Measurements from ENCODE around the gene SMIM1. TPM values are rescaled to one million over a fixed set of nuclear protein-coding genes. Genes with fewer than 3 reads are reported as not detected.

The SMIM1 gene
- total and polyA plus RNA-seq, 2 experiments from 2014 or later: 3.2 to 7.2 TPM

DNA sequence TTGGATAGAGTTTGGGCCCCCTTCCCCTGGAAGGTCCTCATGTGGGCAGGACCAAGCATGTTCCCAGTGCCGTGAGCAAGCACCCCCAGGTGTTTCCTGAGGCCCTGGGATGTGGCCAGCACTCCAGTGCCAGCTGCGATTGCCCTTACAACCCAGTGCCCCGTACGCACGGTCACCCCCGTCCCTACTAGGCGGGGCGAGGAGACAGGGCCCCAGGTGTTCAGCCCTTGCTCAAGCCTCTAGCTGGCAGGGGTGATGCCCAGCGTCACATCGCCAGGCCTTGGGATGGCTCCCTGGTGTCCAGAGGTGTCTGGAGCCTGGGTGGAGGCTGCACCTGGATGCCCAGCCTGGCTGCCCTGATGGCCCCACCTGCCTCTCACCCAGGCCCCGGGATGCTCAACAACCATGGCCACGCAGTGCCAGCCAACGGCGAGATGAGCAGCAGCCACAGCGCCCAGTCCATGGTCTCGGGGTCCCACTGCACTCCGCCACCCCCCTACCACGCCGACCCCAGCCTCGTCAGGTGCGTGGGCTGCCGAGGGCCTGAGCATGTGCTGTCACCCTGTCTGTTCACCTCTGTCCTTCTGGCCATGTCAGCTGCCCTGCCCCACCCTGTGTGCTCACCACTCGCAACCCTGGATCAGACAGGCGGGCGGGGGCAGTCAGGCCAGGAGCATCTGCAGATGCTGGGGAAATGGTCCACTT is 41.9 kb upstream of the SMIM1 start:
- no peaks in the 10 kb centered on the region for H3K9me2 ChIP-seq (ENCODE audit: insufficient read depth)
- no peak overlapping the region for H3K27ac Mint-ChIP-seq
- H4K20me1 ChIP-seq (replicated peaks; ENCODE audit: insufficient read depth): no peaks in the 10 kb centered on the region; the same call in 1 of the 2 replicates
- no peak overlapping the region for H3K27ac ChIP-seq (ENCODE audit: low read depth)
- DNase-seq (ENCODE audit: low spot score): no peak
- H3K9me3 Mint-ChIP-seq: 0 out of 3 replicates have a peak, but pooled peaks cover 2% of the 10 kb centered on the region
- no peak for TF ChIP-seq STAT1 (IDR thresholded peaks at IDR 0.05; ENCODE audit: unreplicated experiment)
- no peak for TF ChIP-seq JUNB (IDR thresholded peaks at IDR 0.05; ENCODE audit: unreplicated experiment)
- TF ChIP-seq POLR2AphosphoS5 (IDR thresholded peaks at IDR 0.05; ENCODE audit: low read depth): no peak
- no peak for TF ChIP-seq CREB1 (CRISPR knock-in tag; IDR thresholded peaks at IDR 0.05; ENCODE audit: low read depth)
- no peak for TF ChIP-seq EZH2 (IDR thresholded peaks at IDR 0.05; ENCODE audit: low read depth, unreplicated experiment)
- no peak for TF ChIP-seq ZNF331 (CRISPR knock-in tag; IDR thresholded peaks at IDR 0.05; ENCODE audit: low read depth)
- TF ChIP-seq, protein P1, sequence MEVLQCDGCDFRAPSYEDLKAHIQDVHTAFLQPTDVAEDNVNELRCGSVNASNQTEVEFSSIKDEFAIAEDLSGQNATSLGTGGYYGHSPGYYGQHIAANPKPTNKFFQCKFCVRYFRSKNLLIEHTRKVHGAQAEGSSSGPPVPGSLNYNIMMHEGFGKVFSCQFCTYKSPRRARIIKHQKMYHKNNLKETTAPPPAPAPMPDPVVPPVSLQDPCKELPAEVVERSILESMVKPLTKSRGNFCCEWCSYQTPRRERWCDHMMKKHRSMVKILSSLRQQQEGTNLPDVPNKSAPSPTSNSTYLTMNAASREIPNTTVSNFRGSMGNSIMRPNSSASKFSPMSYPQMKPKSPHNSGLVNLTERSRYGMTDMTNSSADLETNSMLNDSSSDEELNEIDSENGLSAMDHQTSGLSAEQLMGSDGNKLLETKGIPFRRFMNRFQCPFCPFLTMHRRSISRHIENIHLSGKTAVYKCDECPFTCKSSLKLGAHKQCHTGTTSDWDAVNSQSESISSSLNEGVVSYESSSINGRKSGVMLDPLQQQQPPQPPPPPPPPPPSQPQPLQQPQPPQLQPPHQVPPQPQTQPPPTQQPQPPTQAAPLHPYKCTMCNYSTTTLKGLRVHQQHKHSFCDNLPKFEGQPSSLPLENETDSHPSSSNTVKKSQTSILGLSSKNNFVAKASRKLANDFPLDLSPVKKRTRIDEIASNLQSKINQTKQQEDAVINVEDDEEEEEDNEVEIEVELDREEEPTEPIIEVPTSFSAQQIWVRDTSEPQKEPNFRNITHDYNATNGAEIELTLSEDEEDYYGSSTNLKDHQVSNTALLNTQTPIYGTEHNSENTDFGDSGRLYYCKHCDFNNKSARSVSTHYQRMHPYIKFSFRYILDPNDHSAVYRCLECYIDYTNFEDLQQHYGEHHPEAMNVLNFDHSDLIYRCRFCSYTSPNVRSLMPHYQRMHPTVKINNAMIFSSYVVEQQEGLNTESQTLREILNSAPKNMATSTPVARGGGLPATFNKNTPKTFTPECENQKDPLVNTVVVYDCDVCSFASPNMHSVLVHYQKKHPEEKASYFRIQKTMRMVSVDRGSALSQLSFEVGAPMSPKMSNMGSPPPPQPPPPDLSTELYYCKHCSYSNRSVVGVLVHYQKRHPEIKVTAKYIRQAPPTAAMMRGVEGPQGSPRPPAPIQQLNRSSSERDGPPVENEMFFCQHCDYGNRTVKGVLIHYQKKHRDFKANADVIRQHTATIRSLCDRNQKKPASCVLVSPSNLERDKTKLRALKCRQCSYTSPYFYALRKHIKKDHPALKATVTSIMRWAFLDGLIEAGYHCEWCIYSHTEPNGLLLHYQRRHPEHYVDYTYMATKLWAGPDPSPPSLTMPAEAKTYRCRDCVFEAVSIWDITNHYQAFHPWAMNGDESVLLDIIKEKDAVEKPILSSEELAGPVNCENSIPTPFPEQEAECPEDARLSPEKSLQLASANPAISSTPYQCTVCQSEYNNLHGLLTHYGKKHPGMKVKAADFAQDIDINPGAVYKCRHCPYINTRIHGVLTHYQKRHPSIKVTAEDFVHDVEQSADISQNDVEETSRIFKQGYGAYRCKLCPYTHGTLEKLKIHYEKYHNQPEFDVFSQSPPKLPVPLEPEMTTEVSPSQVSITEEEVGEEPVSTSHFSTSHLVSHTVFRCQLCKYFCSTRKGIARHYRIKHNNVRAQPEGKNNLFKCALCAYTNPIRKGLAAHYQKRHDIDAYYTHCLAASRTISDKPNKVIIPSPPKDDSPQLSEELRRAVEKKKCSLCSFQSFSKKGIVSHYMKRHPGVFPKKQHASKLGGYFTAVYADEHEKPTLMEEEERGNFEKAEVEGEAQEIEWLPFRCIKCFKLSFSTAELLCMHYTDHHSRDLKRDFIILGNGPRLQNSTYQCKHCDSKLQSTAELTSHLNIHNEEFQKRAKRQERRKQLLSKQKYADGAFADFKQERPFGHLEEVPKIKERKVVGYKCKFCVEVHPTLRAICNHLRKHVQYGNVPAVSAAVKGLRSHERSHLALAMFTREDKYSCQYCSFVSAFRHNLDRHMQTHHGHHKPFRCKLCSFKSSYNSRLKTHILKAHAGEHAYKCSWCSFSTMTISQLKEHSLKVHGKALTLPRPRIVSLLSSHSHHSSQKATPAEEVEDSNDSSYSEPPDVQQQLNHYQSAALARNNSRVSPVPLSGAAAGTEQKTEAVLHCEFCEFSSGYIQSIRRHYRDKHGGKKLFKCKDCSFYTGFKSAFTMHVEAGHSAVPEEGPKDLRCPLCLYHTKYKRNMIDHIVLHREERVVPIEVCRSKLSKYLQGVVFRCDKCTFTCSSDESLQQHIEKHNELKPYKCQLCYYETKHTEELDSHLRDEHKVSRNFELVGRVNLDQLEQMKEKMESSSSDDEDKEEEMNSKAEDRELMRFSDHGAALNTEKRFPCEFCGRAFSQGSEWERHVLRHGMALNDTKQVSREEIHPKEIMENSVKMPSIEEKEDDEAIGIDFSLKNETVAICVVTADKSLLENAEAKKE (CRISPR knock-in tag; IDR thresholded peaks at IDR 0.05): no peak
- TF ChIP-seq, protein P2, sequence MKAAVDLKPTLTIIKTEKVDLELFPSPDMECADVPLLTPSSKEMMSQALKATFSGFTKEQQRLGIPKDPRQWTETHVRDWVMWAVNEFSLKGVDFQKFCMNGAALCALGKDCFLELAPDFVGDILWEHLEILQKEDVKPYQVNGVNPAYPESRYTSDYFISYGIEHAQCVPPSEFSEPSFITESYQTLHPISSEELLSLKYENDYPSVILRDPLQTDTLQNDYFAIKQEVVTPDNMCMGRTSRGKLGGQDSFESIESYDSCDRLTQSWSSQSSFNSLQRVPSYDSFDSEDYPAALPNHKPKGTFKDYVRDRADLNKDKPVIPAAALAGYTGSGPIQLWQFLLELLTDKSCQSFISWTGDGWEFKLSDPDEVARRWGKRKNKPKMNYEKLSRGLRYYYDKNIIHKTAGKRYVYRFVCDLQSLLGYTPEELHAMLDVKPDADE (IDR thresholded peaks at IDR 0.05): no peak
- TF ChIP-seq NANOG (IDR thresholded peaks at IDR 0.05; ENCODE audit: borderline replicate concordance): no peak
- TF ChIP-seq, protein P3, sequence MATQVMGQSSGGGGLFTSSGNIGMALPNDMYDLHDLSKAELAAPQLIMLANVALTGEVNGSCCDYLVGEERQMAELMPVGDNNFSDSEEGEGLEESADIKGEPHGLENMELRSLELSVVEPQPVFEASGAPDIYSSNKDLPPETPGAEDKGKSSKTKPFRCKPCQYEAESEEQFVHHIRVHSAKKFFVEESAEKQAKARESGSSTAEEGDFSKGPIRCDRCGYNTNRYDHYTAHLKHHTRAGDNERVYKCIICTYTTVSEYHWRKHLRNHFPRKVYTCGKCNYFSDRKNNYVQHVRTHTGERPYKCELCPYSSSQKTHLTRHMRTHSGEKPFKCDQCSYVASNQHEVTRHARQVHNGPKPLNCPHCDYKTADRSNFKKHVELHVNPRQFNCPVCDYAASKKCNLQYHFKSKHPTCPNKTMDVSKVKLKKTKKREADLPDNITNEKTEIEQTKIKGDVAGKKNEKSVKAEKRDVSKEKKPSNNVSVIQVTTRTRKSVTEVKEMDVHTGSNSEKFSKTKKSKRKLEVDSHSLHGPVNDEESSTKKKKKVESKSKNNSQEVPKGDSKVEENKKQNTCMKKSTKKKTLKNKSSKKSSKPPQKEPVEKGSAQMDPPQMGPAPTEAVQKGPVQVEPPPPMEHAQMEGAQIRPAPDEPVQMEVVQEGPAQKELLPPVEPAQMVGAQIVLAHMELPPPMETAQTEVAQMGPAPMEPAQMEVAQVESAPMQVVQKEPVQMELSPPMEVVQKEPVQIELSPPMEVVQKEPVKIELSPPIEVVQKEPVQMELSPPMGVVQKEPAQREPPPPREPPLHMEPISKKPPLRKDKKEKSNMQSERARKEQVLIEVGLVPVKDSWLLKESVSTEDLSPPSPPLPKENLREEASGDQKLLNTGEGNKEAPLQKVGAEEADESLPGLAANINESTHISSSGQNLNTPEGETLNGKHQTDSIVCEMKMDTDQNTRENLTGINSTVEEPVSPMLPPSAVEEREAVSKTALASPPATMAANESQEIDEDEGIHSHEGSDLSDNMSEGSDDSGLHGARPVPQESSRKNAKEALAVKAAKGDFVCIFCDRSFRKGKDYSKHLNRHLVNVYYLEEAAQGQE (IDR thresholded peaks at IDR 0.05; ENCODE audit: unreplicated experiment): no peak
- TF ChIP-seq ZNF114 (CRISPR knock-in tag; IDR thresholded peaks at IDR 0.05): no peak
- TF ChIP-seq, protein P4, sequence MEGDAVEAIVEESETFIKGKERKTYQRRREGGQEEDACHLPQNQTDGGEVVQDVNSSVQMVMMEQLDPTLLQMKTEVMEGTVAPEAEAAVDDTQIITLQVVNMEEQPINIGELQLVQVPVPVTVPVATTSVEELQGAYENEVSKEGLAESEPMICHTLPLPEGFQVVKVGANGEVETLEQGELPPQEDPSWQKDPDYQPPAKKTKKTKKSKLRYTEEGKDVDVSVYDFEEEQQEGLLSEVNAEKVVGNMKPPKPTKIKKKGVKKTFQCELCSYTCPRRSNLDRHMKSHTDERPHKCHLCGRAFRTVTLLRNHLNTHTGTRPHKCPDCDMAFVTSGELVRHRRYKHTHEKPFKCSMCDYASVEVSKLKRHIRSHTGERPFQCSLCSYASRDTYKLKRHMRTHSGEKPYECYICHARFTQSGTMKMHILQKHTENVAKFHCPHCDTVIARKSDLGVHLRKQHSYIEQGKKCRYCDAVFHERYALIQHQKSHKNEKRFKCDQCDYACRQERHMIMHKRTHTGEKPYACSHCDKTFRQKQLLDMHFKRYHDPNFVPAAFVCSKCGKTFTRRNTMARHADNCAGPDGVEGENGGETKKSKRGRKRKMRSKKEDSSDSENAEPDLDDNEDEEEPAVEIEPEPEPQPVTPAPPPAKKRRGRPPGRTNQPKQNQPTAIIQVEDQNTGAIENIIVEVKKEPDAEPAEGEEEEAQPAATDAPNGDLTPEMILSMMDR (conservative IDR thresholded peaks at IDR 0.05; ENCODE audit: low read depth in 2 of 2): no peak
- no peak for TF ChIP-seq EZH2phosphoT487 (IDR thresholded peaks at IDR 0.05; ENCODE audit: unreplicated experiment)
- no peak for ATAC-seq
- H3K27me3 ChIP-seq (ENCODE audit: insufficient read depth): no peaks in the 10 kb centered on the region
- H3K79me2 ChIP-seq (replicated peaks; ENCODE audit: insufficient read depth): no peaks in the 10 kb centered on the region
- no peaks in the 10 kb centered on the region for H3K36me3 ChIP-seq (ENCODE audit: insufficient read depth)
- no peak overlapping the region for H3K4me2 ChIP-seq
- H2AFZ ChIP-seq: no peak overlapping the region
- no peak overlapping the region for H3K4me3 Mint-ChIP-seq
- H3K36me3 Mint-ChIP-seq (ENCODE audit: low read depth): peaks cover under 1% of the 10 kb centered on the region; the same call in 1 of the 3 replicates
- peaks cover 9% of the 10 kb centered on the region for H3K27me3 Mint-ChIP-seq (ENCODE audit: insufficient read depth, low read depth, poor library complexity)
- 0 out of 2 replicates have a peak, but pooled peaks cover 3% of the 10 kb centered on the region for H3F3A ChIP-seq (replicated peaks; ENCODE audit: low read depth)
- H3K4me3 ChIP-seq: no peak overlapping the region
- H3K4me1 Mint-ChIP-seq: peaks cover 12% of the 10 kb centered on the region
- peaks cover 12% of the 10 kb centered on the region; the same call in 1 of the 2 replicates for H3K4me1 ChIP-seq (ENCODE audit: insufficient read depth)

All from GM23338 (cell line).